GM10266 (cell line): ENCODE results near the gene CAD.

Experiments
- DNase-seq: peaks from one replicate; pipeline ENCODE4 v3.0.0; 2012; ENCODE audit errors: extremely low spot score
- TF ChIP-seq, protein P1 (sequence below): IDR thresholded peaks from 2 replicates; pipeline ENCODE4 v1.5.1; 2012; ENCODE audit warnings: mild to moderate bottlenecking, low read depth; ENCODE audit not compliant: control insufficient read depth, insufficient read depth; ENCODE audit errors: missing control alignments

The CAD gene

DNA sequence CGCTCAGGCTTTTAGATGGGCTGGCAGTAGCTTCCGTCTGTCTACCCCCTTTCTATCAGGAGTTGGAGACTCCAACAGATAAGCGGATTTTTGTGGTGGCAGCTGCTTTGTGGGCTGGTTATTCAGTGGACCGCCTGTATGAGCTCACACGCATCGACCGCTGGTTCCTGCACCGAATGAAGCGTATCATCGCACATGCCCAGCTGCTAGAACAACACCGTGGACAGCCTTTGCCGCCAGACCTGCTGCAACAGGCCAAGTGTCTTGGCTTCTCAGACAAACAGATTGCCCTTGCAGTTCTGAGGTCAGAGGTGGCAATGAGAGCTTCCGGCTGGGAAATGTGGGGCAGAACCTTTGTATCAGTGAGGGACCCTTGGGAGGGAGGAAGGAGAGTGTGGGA lies 14.8 kb downstream of the CAD start:
- TF ChIP-seq, protein P1, sequence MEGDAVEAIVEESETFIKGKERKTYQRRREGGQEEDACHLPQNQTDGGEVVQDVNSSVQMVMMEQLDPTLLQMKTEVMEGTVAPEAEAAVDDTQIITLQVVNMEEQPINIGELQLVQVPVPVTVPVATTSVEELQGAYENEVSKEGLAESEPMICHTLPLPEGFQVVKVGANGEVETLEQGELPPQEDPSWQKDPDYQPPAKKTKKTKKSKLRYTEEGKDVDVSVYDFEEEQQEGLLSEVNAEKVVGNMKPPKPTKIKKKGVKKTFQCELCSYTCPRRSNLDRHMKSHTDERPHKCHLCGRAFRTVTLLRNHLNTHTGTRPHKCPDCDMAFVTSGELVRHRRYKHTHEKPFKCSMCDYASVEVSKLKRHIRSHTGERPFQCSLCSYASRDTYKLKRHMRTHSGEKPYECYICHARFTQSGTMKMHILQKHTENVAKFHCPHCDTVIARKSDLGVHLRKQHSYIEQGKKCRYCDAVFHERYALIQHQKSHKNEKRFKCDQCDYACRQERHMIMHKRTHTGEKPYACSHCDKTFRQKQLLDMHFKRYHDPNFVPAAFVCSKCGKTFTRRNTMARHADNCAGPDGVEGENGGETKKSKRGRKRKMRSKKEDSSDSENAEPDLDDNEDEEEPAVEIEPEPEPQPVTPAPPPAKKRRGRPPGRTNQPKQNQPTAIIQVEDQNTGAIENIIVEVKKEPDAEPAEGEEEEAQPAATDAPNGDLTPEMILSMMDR, result no peak
- no peak for DNase-seq

DNA sequence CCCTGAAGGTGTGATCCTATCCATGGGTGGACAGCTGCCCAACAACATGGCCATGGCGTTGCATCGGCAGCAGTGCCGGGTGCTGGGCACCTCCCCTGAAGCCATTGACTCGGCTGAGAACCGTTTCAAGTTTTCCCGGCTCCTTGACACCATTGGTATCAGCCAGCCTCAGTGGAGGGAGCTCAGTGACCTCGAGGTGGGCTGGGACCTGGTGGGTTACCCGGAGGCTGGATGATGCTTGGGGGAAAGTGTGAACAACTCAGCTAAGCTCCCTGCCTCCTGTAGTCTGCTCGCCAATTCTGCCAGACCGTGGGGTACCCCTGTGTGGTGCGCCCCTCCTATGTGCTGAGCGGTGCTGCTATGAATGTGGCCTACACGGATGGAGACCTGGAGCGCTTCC lies 16.2 kb downstream of the CAD start:
- DNase-seq, result no peak
- TF ChIP-seq, protein P1, result no peak

DNA sequence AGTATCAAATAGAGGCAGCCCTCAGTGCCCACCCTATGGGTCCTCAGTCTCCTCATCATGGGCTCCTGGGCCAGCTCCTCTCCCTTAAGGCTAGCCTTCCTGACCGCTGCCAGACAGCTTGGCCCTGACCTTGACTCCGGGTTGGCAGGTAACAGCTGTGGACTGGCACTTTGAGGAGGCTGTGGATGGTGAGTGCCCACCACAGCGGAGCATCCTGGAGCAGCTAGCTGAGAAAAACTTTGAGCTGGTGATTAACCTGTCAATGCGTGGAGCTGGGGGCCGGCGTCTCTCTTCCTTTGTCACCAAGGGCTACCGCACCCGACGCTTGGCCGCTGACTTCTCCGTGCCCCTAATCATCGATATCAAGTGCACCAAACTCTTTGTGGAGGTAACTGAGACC lies 19.0 kb downstream of the CAD start:
- TF ChIP-seq, protein P1, result no peak
- DNase-seq, result no peak

DNA sequence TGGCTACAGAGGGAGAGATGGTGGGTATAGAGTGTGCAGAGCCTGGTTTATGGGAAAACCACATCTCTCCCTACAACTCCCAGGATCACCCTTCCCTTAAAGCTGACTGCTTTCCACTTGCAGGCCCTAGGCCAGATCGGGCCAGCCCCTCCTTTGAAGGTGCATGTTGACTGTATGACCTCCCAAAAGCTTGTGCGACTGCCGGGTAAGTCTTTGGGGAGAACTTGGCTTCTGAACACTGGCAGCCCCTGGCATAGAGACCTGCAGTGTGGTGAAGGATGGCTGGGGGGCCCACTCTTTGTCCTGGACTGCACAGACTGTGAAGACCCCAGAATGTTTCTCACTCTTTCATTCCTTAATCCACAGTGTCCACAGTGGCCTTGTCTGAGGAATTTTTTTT lies 19.5 kb downstream of the CAD start:
- TF ChIP-seq, protein P1, result no peak
- DNase-seq, result no peak

DNA sequence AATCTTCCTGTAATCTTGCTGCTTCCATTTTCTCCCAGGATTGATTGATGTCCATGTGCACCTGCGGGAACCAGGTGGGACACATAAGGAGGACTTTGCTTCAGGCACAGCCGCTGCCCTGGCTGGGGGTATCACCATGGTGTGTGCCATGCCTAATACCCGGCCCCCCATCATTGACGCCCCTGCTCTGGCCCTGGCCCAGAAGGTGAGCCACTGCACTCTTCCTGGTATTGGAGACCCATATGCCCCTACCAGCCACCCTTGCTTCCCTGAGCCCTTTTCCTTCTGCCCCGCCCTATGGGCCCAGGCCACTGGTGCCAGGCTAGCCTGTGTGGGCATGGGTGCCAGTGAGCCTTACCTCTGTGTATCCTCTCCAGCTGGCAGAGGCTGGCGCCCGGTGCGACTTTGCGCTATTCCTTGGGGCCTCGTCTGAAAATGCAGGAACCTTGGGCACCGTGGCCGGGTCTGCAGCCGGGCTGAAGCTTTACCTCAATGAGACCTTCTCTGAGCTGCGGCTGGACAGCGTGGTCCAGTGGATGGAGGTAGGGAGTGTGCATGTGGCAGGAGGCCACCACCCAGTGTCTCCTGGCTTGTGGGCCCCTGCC lies 20.3 kb downstream of the CAD start:
- DNase-seq, result no peak
- TF ChIP-seq, protein P1, result no peak

DNA sequence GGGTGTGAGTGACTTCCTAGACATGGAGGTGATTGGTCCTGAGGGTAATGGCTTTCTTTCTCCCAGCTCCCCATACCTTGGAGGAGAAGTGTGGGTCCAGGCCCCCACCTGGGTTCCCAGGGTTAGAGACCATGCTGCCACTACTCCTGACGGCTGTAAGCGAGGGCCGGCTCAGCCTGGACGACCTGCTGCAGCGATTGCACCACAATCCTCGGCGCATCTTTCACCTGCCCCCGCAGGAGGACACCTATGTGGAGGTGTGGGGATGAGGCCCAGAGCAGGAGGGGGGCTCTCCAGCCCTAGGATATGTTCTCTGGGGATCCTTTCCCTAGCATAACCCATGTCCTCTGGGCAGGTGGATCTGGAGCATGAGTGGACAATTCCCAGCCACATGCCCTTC lies 21.8 kb downstream of the CAD start:
- TF ChIP-seq, protein P1, result no peak
- no peak for DNase-seq

DNA sequence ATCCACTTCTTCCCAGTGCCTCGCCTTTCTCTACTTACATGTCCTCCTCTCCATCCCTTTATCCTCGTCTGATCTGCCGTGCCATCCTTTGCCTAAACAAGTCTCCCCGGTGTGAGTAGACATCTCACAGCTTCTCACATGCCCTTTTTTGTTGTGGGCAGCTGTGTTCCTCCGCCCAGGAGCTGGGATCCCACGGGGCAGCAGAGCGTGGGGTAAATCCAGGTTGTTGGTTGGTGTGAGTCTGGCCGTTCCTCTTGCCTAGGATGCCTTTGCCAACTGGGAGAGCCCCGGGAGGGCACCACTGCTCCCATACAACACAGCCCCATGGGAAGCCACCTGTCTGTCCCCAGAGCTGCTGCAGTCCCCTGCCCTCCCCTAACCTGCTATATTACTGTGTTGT lies 23.2 kb downstream of the CAD start:
- TF ChIP-seq, protein P1, result no peak
- DNase-seq, result no peak
